Fibroblast of skin of right biceps (primary cell): ENCODE results near the gene AP5B1.

ENCODE experiments used
- DNase-seq: peaks from one replicate; pipeline ENCODE4 v3.0.0-alpha.2; 2013

AP5B1 gene

GRCh38 chr11:65798882-65799281 lies 18.1 kb upstream of the AP5B1 start:
- DNase-seq, result no peak

DNA sequence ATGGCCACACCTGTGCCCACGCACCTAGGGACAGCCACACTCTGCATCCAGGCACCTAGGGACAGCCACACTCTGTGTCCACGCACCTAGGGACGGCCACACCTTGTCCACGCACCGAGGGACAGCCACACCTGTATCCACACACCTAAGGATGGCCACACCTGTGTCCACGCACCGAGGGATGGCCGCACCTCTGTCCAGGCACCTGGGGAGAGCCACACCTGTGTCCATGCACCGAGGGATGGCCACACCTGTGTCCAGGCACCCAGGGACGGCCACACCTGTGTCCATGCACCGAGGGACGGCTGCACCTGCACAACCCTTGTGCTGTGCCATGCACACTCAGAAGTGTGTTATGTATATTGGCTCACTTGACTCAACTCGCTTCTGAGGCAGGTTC lies 16.9 kb upstream of the AP5B1 start:
- no peak for DNase-seq

DNA sequence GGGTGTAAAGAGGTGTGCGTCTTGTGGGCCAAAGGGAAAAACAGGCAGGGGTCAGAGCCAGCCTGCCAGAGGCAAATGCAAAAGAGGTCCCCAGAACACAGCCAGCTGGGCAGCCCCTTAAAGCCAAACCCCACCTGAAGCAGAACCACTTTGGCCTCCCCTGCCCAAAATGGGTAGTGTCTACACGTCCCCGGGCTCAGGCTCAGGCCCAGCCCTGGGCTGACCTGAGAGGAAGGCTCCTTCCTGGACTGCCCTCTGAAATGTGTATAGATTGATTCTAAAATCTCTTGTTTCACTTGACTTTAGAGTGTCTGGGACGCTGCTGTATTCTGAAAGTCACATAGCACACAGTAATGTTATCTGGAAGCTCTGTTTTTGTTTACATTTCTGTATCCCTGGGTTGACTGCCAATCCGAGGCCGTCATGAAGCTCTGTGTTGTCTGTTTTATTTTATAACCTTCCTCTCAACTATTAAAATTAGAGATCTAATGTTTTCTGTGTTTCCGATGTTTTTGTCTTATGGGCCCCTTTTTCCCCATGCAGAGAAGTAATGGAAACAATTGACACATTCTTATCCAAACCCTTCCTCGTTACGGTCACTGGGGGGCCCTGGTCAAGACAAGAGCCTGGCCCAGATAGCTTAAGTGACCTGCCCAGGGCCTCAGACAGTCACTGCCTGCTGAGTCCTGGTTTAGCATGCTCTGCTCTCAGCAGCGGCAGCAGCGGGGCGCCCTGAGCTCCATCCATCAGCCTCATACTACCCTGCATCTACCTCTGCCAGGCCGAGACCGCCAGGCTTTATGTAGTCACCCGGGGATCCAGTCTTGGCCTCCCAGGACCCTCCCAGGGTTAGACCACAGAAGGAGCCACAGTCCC lies 16.2 kb upstream of the AP5B1 start:
- DNase-seq, result no peak

DNA sequence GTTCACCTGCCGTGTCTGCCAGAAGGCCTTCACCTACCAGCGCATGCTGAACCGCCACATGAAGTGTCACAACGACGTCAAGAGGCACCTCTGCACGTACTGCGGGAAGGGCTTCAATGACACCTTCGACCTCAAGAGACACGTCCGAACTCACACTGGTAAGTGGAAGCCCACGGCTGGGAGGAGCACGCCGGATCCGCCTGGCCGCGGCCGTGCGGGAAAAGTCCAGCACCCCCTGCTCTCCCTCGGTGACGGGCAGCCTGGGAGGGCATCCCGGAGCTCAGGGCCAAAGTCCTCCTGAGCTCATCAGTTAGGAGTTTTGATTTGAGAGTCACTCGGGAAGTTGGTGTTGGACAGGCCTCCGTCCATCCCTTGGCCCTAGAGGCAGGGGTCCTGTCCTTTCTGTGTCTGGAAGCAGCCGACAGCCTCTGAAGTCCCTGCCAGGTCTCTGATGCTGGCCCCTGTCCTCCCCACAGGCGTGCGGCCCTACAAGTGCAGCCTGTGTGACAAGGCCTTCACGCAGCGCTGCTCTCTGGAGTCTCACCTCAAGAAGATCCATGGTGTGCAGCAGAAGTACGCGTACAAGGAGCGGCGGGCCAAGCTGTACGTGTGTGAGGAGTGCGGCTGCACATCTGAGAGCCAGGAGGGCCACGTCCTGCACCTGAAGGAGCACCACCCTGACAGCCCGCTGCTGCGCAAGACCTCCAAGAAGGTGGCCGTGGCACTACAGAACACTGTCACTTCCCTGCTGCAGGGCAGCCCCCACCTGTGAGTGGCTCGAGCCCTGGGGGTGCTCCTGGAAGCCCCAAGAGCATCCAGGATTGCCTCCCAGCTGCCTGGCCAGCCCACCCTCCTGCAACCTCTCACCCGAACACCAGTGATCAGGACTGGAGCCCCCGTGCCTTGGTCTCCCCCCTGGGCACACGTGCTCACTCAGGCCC lies 14.1 kb upstream of the AP5B1 start:
- no peak for DNase-seq

DNA sequence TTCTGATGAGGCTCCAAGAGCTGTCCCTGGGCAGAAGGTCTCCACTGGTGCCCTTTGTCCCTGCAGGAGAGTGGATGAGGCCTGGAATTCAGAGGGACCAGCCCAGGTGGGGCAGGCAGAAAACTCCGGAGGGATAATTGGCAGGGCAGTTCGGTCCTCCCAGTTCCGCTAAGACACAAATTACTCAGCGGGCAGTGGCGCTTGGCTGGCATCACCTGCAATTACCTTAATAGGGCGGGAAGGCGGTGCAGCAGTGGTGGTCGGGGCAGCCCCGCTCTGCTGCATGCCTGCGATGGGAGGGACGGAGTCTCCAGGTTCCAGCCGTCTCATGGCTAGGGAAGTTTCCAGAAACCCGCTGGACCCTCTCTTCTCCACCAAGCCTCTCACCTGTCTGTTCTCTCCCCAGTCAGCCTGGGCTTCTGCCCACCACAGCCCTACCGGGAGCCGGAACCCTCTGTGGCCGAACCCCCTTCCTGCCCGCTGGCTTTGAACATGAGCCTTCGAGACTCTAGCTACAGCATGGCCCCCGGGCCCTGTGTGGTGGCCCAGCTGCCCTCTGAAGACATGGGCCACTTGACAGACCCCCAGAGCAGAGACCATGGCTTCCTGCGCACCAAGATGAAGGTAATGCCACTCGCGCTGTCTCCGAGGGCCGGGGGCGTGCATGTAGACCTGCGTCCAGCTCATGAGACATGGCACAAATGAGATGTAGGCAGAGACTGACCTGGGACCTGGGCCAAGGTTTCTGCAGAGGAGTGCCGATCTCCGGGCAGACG lies 13.0 kb upstream of the AP5B1 start:
- DNase-seq, result no peak

- no peak for DNase-seq
Observed at GRCh38 chr11:65793144-65793581, 12.4 kb upstream of the AP5B1 start.

- DNase-seq, result no peak
Observed at GRCh38 chr11:65792456-65792855, 11.7 kb upstream of the AP5B1 start.

GRCh38 chr11:65791719-65792213 lies 11.0 kb upstream of the AP5B1 start:
- no peak for DNase-seq

- no peak for DNase-seq
Observed at GRCh38 chr11:65790902-65791650, 10.3 kb upstream of the AP5B1 start.

DNA sequence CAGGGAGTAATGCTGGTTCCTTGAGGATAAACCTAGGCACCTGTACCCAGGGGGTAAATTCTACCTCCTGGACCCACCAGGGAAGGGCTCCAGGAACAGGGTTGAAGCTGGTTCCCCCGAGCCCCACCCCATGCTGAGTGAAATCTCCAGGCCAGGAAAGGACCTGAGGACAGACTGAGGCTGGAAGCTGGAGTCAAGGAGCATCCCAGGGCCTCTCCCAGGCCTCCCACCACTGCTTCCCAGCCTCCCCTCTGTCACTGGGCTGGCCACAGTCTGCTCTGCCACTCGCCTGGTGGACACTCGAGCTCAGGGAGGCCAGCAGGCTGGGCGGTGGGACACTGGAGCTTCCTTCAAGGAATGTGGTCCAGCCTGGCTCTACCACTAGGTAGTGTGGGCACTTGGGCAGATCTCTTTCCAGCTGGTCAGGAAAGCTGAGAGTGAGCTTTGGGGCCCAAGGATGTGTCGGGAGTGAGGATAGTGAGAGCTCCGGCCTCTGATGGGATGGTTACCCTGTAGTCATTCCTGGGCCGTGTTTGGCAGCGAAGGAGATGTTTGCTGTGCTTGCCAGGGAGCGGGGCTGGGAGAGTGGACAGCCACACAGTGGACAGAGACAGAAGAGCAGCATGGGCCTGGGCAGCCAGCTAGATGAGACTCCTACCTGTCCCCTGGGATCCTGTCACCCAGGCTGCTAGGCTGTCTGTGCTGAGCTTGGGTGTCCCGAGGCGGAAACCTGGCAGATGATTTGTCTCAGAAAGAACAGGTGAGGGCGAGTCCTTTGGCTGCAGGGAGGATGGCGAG lies 9.5 kb upstream of the AP5B1 start:
- no peak for DNase-seq

GRCh38 chr11:65789230-65790103 lies 8.7 kb upstream of the AP5B1 start:
- DNase-seq, result no peak

- no peak for DNase-seq
Observed at GRCh38 chr11:65788821-65789220, 8.0 kb upstream of the AP5B1 start.

- no peak for DNase-seq
Observed at GRCh38 chr11:65787649-65788622, 7.2 kb upstream of the AP5B1 start.

- DNase-seq, result no peak
Observed at GRCh38 chr11:65786786-65787636, 6.2 kb upstream of the AP5B1 start, which contains the start of gene OVOL1. Gene OVOL1 (plus strand): TSS chr11:65787063. CDS start chr11:65787374, 311 bp downstream.

DNA sequence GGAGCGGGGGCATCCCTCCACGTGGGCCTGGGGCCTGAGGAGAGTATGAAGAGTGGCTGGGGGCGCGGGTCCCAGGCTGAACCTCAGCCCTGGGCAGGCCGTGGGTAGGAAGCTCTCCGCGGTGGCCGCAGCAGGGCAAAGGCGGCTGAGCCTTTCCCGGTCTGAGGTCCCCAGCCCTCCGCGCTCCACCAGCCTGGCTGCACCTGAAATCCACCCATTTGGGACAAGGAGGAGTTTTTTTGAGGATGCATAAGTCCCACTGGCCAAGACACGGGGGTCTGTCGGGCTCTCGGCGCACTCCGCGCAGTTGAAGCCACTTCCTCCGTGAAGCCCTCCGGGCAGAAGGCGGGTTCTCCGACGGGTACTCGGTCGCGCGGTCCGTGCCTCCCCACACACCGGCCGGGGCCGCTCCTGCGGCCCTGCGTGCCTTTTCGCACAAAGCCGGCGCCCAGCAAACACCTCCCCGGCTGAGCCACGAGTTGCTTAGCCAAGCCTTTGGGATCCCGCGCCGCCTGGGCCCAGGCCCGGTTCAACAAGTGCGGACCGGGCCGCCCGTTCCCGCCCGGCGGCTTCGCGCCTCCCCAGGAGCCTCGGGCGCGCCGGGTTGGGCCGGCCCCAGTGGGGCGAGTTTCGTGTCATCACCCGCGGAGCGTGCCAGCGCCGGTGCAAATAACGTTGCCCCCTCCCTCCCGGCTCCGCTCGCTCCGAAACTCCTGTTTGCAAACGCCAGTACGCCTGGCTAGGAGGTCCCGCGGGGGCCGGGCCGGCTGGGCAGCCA lies 5.4 kb upstream of the AP5B1 start:
- DNase-seq, result no peak

- no peak for DNase-seq
Observed at GRCh38 chr11:65785319-65786007, 4.7 kb upstream of the AP5B1 start.
